ENCODE measurements around the gene GPC1.

Gene GPC1

GRCh38 chr2:240440251-240440650 lies 4.8 kb downstream of the GPC1 start:
- no peak for TF ChIP-seq EZH2 (IDR thresholded peaks at IDR 0.05; ENCODE audit: borderline replicate concordance, low read length)
- no peak for TF ChIP-seq CTCF (IDR thresholded peaks at IDR 0.05; ENCODE audit: low read length)
- H2AFZ ChIP-seq (ENCODE audit: low read length), result no peak overlapping the region
- no peak overlapping the region for H3K27ac ChIP-seq (ENCODE audit: low read depth, low read length, poor library complexity, severe bottlenecking)
- H3F3A ChIP-seq (ENCODE audit: insufficient read depth, low read length), result no peaks in the 10 kb centered on the region
- no peaks in the 10 kb centered on the region for H3K9me2 ChIP-seq (ENCODE audit: low read depth, low read length)
- no peaks in the 10 kb centered on the region for H3K36me3 ChIP-seq (ENCODE audit: insufficient read depth, low read length)
- no peak overlapping the region for H3K4me3 ChIP-seq (ENCODE audit: low read depth, low read length, poor library complexity, severe bottlenecking)
- no peak overlapping the region for H3K9ac ChIP-seq (ENCODE audit: low read length)
- H3K79me2 ChIP-seq (ENCODE audit: insufficient read depth, low read length), result no peaks in the 10 kb centered on the region
- no peaks in the 10 kb centered on the region for H3K4me1 ChIP-seq (ENCODE audit: insufficient read depth, low read length, severe bottlenecking)
- H3K4me2 ChIP-seq (ENCODE audit: low read length), result no peak overlapping the region
- no peaks in the 10 kb centered on the region for H3K27me3 ChIP-seq (ENCODE audit: insufficient read depth, low read length)
- no peaks in the 10 kb centered on the region for H4K20me1 ChIP-seq (ENCODE audit: insufficient read depth, low read length)
- H3K9me3 ChIP-seq (ENCODE audit: low read length), result no peaks in the 10 kb centered on the region

GRCh38 chr2:240440704-240441320 lies 5.3 kb downstream of the GPC1 start:
- Histone ChIP-seq H3K9ac (ENCODE audit: low read length) (no peak overlapping the region), H3K4me2 (ENCODE audit: low read length) (no peak overlapping the region), H3K9me3 (ENCODE audit: low read length) (no peaks in the 10 kb centered on the region), H3K4me1 (ENCODE audit: insufficient read depth, low read length, severe bottlenecking) (no peaks in the 10 kb centered on the region), H3K27ac (ENCODE audit: low read depth, low read length, poor library complexity, severe bottlenecking) (no peak overlapping the region), H4K20me1 (ENCODE audit: insufficient read depth, low read length) (no peaks in the 10 kb centered on the region), H3K27me3 (ENCODE audit: insufficient read depth, low read length) (no peaks in the 10 kb centered on the region), H3K4me3 (ENCODE audit: low read depth, low read length, poor library complexity, severe bottlenecking) (no peak overlapping the region), H3K36me3 (ENCODE audit: insufficient read depth, low read length) (no peaks in the 10 kb centered on the region), H3K79me2 (ENCODE audit: insufficient read depth, low read length) (no peaks in the 10 kb centered on the region), H2AFZ (ENCODE audit: low read length) (no peak overlapping the region), H3F3A (ENCODE audit: insufficient read depth, low read length) (no peaks in the 10 kb centered on the region), H3K9me2 (ENCODE audit: low read depth, low read length) (no peaks in the 10 kb centered on the region)
- no peak for TF ChIP-seq CTCF (IDR thresholded peaks at IDR 0.05; ENCODE audit: low read length)
- no peak for TF ChIP-seq EZH2 (IDR thresholded peaks at IDR 0.05; ENCODE audit: borderline replicate concordance, low read length)

DNA sequence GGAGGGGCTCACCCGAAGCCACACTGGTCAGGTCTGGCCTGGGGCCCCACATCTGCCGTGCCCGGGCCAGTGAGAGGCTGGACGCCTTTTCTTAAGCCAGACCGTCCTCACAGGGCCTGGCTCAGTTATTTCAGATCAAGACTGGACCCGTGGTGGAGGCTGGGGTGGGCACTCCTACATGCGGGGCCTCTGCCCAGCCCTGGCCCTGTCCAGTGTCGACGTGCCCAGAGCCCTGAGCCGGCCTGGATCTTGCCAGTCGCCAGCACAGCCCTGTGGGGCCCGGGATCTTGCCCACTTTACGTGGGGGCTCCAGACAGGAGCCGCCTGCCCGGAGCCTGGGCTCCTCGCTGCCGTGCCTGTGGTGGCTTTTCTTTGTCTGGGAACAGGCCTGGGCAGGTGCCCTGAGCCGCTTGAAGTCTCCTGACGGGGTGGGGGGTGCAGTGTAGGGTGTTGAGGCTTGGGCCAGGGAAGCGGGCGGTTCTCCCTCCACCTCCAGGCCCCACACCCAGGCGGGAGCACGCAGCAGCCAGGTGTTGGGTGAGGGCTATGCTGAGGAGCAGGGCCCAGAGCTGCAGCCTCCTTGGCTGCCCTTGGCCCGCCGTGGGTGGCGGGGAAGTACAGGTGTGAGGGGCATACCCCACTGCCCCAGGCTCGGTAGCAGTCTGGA lies 6.0 kb downstream of the GPC1 start:
- no peaks in the 10 kb centered on the region for H3F3A ChIP-seq (ENCODE audit: insufficient read depth, low read length)
- H3K9me2 ChIP-seq (ENCODE audit: low read depth, low read length), result no peaks in the 10 kb centered on the region
- no peaks in the 10 kb centered on the region for H3K27me3 ChIP-seq (ENCODE audit: insufficient read depth, low read length)
- H3K79me2 ChIP-seq (ENCODE audit: insufficient read depth, low read length), result no peaks in the 10 kb centered on the region
- H3K9me3 ChIP-seq (ENCODE audit: low read length), result no peaks in the 10 kb centered on the region
- no peak overlapping the region for H3K9ac ChIP-seq (ENCODE audit: low read length)
- no peak overlapping the region for H3K4me3 ChIP-seq (ENCODE audit: low read depth, low read length, poor library complexity, severe bottlenecking)
- H2AFZ ChIP-seq (ENCODE audit: low read length), result no peak overlapping the region
- no peak overlapping the region for H3K4me2 ChIP-seq (ENCODE audit: low read length)
- H3K36me3 ChIP-seq (ENCODE audit: insufficient read depth, low read length), result no peaks in the 10 kb centered on the region
- TF ChIP-seq CTCF (IDR thresholded peaks at IDR 0.05; ENCODE audit: low read length) (no peak), EZH2 (IDR thresholded peaks at IDR 0.05; ENCODE audit: borderline replicate concordance, low read length) (no peak)
- H3K4me1 ChIP-seq (ENCODE audit: insufficient read depth, low read length, severe bottlenecking), result no peaks in the 10 kb centered on the region
- H3K27ac ChIP-seq (ENCODE audit: low read depth, low read length, poor library complexity, severe bottlenecking), result no peak overlapping the region
- H4K20me1 ChIP-seq (ENCODE audit: insufficient read depth, low read length), result no peaks in the 10 kb centered on the region
